GM18951 (cell line): Measurements from ENCODE around the gene LMNTD2.

Experiments
- POLR2A ChIP-seq: IDR thresholded peaks from 4 replicates; pipeline ENCODE4 v1.6.1; 2011; ENCODE audit warnings: mild to moderate bottlenecking; ENCODE audit not compliant: insufficient read length, insufficient read depth; ENCODE audit errors: extremely low read depth
- in situ Hi-C: fragments of 300-500 bp; cut with MboI; formaldehyde crosslinking; loops from one replicate; pipeline ENCODE4 v1.12.0; 2022; ENCODE audit warnings: low sequenced_read_pairs, mixed read lengths, inconsistent platforms; ENCODE audit not compliant: unreplicated experiment

Gene LMNTD2

DNA sequence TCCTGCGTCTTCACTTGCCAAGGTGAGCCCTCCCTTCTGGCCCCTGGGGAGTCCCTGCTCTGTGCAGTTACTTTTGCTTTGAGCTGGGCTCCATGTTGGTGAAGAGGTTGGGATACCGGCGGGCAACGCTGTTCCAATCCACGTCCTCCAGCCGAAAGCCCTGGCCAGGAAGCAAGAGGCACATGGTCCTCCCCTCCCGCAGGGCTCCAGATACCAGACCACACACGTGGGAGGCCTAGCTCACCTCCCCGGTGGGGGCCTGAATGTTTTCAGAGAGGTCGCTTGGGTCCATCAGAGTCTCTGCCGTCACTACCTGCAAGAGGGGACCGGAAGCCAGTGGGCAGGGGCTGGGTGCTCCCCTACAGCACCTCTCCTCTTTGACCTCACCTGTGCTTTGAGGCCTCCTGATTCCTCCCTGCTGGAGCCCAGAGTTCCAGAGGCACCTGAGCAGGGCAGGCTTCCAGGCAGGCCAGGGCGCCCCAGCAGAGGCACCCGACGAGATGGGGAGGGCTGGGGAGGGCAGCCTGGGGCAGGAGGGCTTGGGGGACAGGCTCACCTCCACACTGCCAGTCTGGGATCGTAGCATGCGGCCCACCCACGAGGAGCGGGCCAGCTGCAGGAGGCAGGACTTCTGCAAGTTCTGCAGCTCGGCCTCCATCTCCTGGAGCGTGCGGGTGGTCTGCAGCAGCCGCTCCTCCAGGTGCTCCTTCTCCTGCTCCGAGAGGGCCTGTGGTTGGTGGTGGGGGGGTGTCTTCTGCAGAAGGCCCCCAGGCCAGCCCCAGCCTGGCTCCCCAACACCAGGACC, 3.0 kb downstream of the LMNTD2 start:
- TF ChIP-seq POLR2A, result no peak
- in situ Hi-C loops, result no loop called here

DNA sequence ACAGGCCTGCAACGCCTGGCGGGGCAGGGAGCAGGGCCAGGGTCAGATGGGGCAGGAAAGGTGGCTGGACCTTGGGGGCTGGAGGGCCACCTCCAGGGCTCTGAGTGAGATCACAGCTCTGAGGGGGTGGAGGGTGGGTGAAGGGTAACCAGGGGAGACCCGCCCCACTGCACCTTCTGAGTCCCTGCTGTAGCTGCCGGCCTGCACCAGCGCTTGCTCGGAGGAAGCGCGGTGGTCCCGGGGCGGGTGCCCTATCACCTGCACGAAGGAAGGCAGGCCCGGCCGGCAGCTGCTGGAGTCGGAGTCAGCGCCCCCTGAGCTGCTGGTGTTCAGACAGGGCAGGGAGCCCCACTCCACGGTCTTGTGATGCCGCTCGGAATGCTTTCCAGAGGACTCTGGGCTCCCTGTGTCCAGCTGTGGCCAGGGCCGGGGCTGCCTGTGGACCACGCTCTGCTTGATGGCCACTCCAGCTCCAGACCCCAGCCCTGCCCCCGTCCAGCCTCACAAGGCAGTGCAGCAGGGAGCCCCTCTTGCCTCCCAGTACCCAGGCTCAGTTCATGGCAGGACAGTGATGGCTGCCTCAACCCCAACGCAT, 3.8 kb downstream of the LMNTD2 start:
- TF ChIP-seq POLR2A, result no peak
- in situ Hi-C loops, result no loop called here

- no peak for TF ChIP-seq POLR2A
- in situ Hi-C loops, result no loop called here
Observed at GRCh38 chr11:555780-556661, 4.5 kb downstream of the LMNTD2 start.

DNA sequence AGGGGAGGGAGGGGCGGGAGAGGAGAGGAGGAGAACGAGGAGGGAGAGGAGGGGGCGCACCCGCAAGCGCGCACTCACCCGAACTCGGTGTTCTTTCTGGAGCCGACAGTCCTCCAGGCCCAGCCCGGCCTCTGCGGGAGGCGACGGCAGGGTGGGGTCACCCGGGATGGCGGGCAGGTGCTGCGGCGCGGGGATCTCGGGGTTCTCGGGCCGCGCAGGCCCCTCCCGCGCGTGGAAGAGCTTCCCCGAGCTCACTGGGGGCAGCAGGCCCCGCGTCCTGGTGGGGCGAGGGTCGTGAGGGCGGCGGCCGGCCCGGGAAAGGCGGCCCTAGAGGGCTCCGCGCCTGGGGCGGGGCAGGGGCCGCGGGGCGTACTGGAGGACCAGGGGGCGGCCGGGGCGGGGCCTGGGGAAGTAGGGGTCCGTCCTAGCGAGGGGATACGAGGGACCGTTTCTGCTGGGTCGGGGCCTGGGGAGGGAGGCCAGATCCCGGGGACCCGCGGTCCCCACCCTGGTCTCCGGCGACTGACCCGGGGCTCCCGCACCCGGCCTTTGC, 5.2 kb downstream of the LMNTD2 start:
- TF ChIP-seq POLR2A, result no peak

GRCh38 chr11:554428-555226, 5.9 kb downstream of the LMNTD2 start:
- in situ Hi-C loops, result no loop called here
- no peak for TF ChIP-seq POLR2A

More for the DNA sequence above, 5.2 kb downstream of the LMNTD2 start:
- in situ Hi-C loops, result no loop called here

DNA sequence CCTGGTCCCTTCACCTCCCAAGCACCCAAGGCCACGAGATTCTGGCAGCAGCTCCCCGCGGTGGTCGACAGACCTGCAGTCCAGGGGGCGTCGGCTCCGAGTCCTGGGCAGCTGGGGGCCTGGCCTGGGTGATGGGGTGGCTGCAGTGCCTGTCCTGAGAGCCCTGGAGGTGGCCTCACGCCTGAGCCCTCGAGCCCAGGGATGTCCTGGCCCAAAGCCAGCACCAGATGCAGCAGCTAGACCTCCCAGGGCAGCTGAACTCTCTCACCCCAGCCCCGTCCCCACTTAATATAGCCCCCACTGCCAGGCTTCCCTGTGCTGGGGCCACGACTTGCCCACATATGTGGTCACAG, 6.6 kb downstream of the LMNTD2 start:
- TF ChIP-seq POLR2A, result no peak
- in situ Hi-C loops, result no loop called here

- TF ChIP-seq POLR2A, result no peak
- in situ Hi-C loops, result no loop called here
Observed at GRCh38 chr11:553083-553987, 7.2 kb downstream of the LMNTD2 start.

GRCh38 chr11:551596-551995, 8.9 kb downstream of the LMNTD2 start:
- in situ Hi-C loops, result no loop called here
- TF ChIP-seq POLR2A, result no peak

GRCh38 chr11:551131-551530, 9.4 kb downstream of the LMNTD2 start:
- in situ Hi-C loops, result no loop called here
- TF ChIP-seq POLR2A, result no peak

GRCh38 chr11:550746-551085, 9.8 kb downstream of the LMNTD2 start:
- in situ Hi-C loops, result no loop called here

GRCh38 chr11:550021-550745, 10.4 kb downstream of the LMNTD2 start:
- no peak for TF ChIP-seq POLR2A
- in situ Hi-C loops, result no loop called here

More at GRCh38 chr11:550746-551085, 9.8 kb downstream of the LMNTD2 start:
- no peak for TF ChIP-seq POLR2A
